ENCODE data around the gene SLC12A4.

The SLC12A4 gene

GRCh38 chr16:67966549-67967182, 1.8 kb downstream of the SLC12A4 start:
- in situ Hi-C loops (cut with MboI; ENCODE audit: low pct_unique_long_range_greater_than_20kb, low sequenced_read_pairs, unreplicated experiment) = no loop called here
- no peak for TF ChIP-seq CTCF (IDR thresholded peaks at IDR 0.05; ENCODE audit: extremely low read depth, insufficient read depth, missing control alignments)
- no peak for DNase-seq (ENCODE audit: low spot score)

- no peak for TF ChIP-seq CTCF (IDR thresholded peaks at IDR 0.05; ENCODE audit: extremely low read depth, insufficient read depth, missing control alignments)
- DNase-seq (ENCODE audit: low spot score) = no peak
Measured at GRCh38 chr16:67965668-67966548, 2.5 kb downstream of the SLC12A4 start.

GRCh38 chr16:67964477-67965131, 3.8 kb downstream of the SLC12A4 start:
- no peak for DNase-seq (ENCODE audit: low spot score)
- in situ Hi-C loops (cut with MboI; ENCODE audit: low pct_unique_long_range_greater_than_20kb, low sequenced_read_pairs, unreplicated experiment) = no loop called here
- TF ChIP-seq CTCF (IDR thresholded peaks at IDR 0.05; ENCODE audit: extremely low read depth, insufficient read depth, missing control alignments) = no peak

More at GRCh38 chr16:67965668-67966548, 2.5 kb downstream of the SLC12A4 start:
- in situ Hi-C loops (cut with MboI; ENCODE audit: low pct_unique_long_range_greater_than_20kb, low sequenced_read_pairs, unreplicated experiment) = no loop called here

- TF ChIP-seq CTCF (IDR thresholded peaks at IDR 0.05; ENCODE audit: extremely low read depth, insufficient read depth, missing control alignments) = no peak
- no peak for DNase-seq (ENCODE audit: low spot score)
- in situ Hi-C loops (cut with MboI; ENCODE audit: low pct_unique_long_range_greater_than_20kb, low sequenced_read_pairs, unreplicated experiment) = no loop called here
Measured at GRCh38 chr16:67963662-67964321, 4.6 kb downstream of the SLC12A4 start.

GRCh38 chr16:67963292-67963661, 5.2 kb downstream of the SLC12A4 start:
- TF ChIP-seq CTCF (IDR thresholded peaks at IDR 0.05; ENCODE audit: extremely low read depth, insufficient read depth, missing control alignments) = no peak
- in situ Hi-C loops (cut with MboI; ENCODE audit: low pct_unique_long_range_greater_than_20kb, low sequenced_read_pairs, unreplicated experiment) = no loop called here
- no peak for DNase-seq (ENCODE audit: low spot score)

GRCh38 chr16:67962135-67962534, 6.3 kb downstream of the SLC12A4 start:
- in situ Hi-C loops (cut with MboI; ENCODE audit: low pct_unique_long_range_greater_than_20kb, low sequenced_read_pairs, unreplicated experiment) = no loop called here
- no peak for DNase-seq (ENCODE audit: low spot score)
- no peak for TF ChIP-seq CTCF (IDR thresholded peaks at IDR 0.05; ENCODE audit: extremely low read depth, insufficient read depth, missing control alignments)

Data from GM13977 (cell line).